G401 (cell line): Measurements from ENCODE around the gene SLX9. TPM values are rescaled to one million over a fixed set of nuclear protein-coding genes. Genes with fewer than 3 reads are reported as not detected.
"Not testable (repeated sequence)": the region's sequence is repeated elsewhere in the genome, so short reads cannot be mapped to it uniquely, and the experiment has no call there.

ENCODE experiments used
- DNase-seq: peaks from one replicate; pipeline ENCODE4 v3.0.0-alpha.2; 2015; ENCODE audit warnings: low spot score
- in situ Hi-C: cut with HindIII; loops from 2 replicates; pipeline ENCODE4 v1.10.0; 2016; ENCODE audit warnings: low sequenced_read_pairs, mixed read lengths
- total RNA-seq: library from RNA; depleted of rRNA; stranded (reverse); fragments of >200 nt; shearing (Covaris generic); gene quantifications from 2 replicates; pipeline ENCODE4 v1.2.3, GENCODE V29; 2014; rRNA removed

The SLX9 gene
- total RNA-seq, 1 experiment from 2014 or later, result 48.2 TPM

DNA sequence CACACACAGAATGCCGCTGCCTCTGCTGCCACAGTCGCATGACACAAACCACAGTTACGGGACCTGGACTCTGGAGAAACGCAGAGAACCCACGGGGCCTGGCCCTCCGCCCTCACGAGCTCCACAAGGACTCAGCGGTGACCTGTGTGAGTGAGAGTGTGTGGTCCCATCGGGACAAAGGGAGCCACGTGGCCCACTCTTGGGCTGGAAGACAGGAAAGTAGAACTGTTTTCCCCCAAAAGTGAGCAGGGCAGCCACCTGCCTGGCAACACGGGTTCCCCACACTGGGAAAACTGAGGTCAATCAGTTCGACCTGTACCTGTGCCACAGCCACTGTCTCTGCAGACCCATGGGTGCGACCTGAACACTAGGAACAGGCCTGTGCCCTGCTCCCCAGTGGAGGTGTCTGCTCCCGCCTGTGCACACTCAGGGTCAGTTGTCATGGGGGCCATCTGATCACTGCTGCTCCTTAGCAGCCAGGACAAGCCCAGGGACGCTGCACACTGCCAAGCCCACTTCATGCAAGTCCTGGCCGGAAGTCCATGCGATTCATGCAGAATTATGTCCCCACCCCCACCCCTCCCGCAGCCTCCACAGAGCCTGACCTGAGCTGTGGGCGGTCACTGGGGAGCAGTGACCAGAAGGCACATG, 80.2 kb downstream of the SLX9 start:
- DNase-seq, result no peak
- in situ Hi-C loops, result no loop called here

DNA sequence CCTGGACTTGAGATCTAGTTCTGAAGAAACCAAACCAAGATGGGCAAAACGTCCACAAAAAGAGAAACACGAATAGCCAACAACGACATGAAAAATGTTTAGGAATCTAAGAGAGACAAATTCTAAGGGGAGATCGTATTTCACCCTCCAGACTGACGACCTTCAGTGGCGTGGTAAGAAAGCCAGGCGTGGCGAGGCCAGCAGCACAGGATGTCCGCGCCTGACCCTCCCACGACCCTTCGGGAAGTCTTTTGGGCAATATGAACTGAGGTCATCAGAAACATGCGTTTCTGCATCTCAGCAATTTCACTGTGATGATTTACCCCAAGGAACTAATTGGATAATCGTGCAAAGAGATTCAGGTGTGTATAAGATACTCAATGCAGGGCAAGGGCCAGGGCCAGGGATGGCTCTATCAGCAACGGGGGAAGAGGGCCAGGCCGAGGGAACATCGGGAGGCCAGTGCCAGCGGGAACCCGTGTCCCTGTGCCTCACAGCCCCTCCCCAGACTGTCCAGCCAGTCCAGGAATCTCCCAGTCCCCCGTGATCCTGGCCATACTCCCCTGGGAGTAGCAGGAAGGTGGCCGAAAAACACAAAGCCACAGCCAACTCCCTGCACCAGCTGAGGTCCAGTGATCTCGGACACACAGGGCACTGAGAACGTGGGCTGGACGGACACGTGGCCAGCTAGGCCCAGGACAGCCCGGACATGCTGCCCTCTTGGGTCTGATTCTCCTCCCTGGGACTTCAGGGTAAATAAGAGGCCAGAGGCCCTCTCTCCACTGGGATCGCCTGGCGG, 81.0 kb downstream of the SLX9 start:
- no peak for DNase-seq
- in situ Hi-C loops, result no loop called here

GRCh38 chr21:45021428-45022347, 81.9 kb downstream of the SLX9 start:
- no peak for DNase-seq
- in situ Hi-C loops, result no loop called here

- DNase-seq, result no peak
- in situ Hi-C loops, result no loop called here
Observed at GRCh38 chr21:45022348-45022675, 82.5 kb downstream of the SLX9 start.

DNA sequence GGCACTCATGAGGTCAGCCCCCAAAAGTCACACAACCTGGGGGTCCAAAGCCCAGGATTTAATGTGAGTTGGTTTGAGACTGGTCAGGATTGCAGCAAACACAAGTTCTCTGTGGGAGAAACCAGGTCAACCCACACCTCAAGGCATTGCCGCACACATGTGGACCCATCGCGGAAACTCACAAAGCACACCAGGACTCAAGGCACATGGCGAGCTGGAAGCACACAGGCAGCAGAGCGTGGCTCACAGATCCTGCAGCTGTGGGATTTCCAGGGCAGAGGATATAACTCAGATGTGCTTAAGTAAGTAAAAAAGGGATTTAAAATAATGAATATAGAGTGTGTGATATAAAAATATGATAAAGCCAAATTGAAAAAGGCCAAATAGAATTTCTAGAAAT, 82.9 kb downstream of the SLX9 start:
- in situ Hi-C loops, result no loop called here
- DNase-seq, result no peak

DNA sequence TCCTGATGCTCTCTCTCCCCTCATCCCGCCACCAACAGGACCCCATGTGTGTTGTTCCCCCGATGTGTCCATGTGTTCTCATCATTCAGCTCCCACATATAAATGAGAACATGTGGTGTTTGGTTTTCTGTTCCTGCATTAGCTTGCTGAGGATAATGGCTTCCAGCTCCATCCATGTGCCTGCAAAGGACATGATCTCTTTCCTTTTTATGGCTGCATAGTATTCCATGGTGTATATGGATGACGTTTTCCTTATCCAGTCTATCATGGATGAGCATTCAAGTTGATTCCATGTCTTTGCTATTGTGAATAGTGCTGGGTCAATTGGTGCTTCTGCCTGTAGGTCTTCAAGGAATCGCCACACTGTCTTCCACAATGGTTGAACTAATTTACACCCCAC, 84.7 kb downstream of the SLX9 start:
- in situ Hi-C loops, result not testable (repeated sequence)

DNA sequence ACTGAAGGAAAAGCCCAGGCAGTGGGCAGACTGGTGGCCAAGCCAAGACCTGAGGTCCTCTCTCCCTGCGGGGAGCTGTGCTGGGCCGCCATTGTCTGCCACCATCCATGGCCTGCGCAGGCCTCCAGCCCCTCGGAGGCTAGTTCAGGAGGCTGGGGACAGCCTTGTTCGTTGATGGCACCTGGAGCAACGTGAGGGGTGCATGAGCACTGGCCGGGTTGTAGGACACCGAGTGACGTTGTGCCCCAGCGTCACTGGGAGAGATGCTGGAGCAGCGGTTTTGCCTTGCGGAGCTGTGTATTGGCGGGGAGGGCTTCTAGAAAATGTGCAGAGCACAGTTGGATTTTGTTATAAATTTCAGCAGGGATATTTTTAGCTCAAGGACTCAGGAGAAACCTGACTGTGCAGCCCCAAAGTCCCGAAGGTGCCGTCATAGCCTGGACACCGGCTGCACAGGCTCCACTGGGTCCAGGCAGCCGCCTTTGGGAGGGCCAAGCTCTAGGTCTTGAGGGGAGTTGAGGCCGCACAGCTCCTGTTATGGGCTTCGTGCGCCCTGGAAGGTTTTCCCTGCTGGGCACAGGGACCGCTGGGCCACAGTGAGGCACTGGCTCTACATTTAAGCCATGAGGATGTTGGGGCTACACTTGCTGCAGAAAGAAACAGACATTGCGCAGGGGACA, 86.4 kb downstream of the SLX9 start:
- in situ Hi-C loops, result no loop called here
- DNase-seq, result no peak

More for the DNA sequence above, 84.7 kb downstream of the SLX9 start:
- DNase-seq, result not testable (repeated sequence)

Other genes starting within 250 kb of the SLX9 start
- not detected in 2 replicates for gene KRTAP10-12, start 242.9 kb upstream of the SLX9 start, total RNA-seq
- gene TSPEAR, start 228.5 kb upstream of the SLX9 start, total RNA-seq, result not detected in 2 replicates
- 55.2 and 61.8 TPM in 2 replicates for gene UBE2G2, start 138.2 kb upstream of the SLX9 start, total RNA-seq
- gene SUMO3, start 122.0 kb upstream of the SLX9 start, total RNA-seq, result 54.2 and 59.0 TPM in 2 replicates
- 172 and 243 TPM in 2 replicates for gene PTTG1IP, start 66.3 kb upstream of the SLX9 start, total RNA-seq
- not detected in 2 replicates for gene ITGB2, start 19.1 kb upstream of the SLX9 start, total RNA-seq
- 67.7 and 68.1 TPM in 2 replicates for gene ADARB1, start 134.6 kb downstream of the SLX9 start, total RNA-seq